Neural progenitor cell (in vitro differentiated cells): ENCODE measurements around the gene SRSF8.

Experiments
- CTCF ChIP-seq: fragments of 200-600 bp; sonication (generic); IDR thresholded peaks from 2 replicates; pipeline ENCODE4 v1.5.1; 2017; ENCODE audit warnings: antibody characterized with exemption, mild to moderate bottlenecking
- EZH2 ChIP-seq: fragments of 200-600 bp; sonication (generic); IDR thresholded peaks from 2 replicates; pipeline ENCODE4 v1.6.1; 2017; ENCODE audit warnings: antibody characterized with exemption, mild to moderate bottlenecking, moderate library complexity

- TF ChIP-seq CTCF (no peak), EZH2 (no peak)
Measured at GRCh38 chr11:95095858-95096587, 29.3 kb downstream of the SRSF8 start.
